SK-N-SH treated with all-trans-retinoic acid at 6 μM for 48 hours (cell line): ENCODE data around the gene NAV3.

Experiments
- ESRRG ChIP-seq: fragments of 250-450 bp; sonication (Bioruptor Pico); IDR thresholded peaks from 2 replicates; pipeline ENCODE4 v1.6.1; 2021; ENCODE audit warnings: mild to moderate bottlenecking
- PPARA ChIP-seq: fragments of 250-450 bp; sonication (Bioruptor Pico); IDR thresholded peaks from 2 replicates; pipeline ENCODE4 v1.5.0; 2020; ENCODE audit warnings: mild to moderate bottlenecking, borderline replicate concordance
- RARB ChIP-seq: fragments of 250-450 bp; sonication (Bioruptor Pico); IDR thresholded peaks from 2 replicates; pipeline ENCODE4 v1.8.0; 2021; ENCODE audit warnings: mild to moderate bottlenecking, moderate library complexity
- ZFP3 ChIP-seq: fragments of 250-450 bp; sonication (Bioruptor Pico); IDR thresholded peaks from 2 replicates; pipeline ENCODE4 v1.5.0; 2020; ENCODE audit warnings: mild to moderate bottlenecking, moderate library complexity
- ZNF70 ChIP-seq: fragments of 450-650 bp; formaldehyde crosslinking; IDR thresholded peaks from 2 replicates; pipeline ENCODE4 v1.5.0; 2020; ENCODE audit warnings: mild to moderate bottlenecking, moderate library complexity

GRCh38 chr12:78018939-78019338 is 188.2 kb downstream of the NAV3 start:
- TF ChIP-seq PPARA (CRISPR knock-in tag), result no peak
- TF ChIP-seq RARB, result no peak
- no peak for TF ChIP-seq ZNF70 (CRISPR knock-in tag)
- no peak for TF ChIP-seq ESRRG
- no peak for TF ChIP-seq ZFP3 (CRISPR knock-in tag)
